Renal cortex interstitium (tissue), 11 donors: ENCODE measurements around the gene GALNT3. TPM values are rescaled to one million over a fixed set of nuclear protein-coding genes. Genes with fewer than 3 reads are reported as not detected.

Experiments
- DNase-seq, 11 donors: peaks; one replicate each; pipeline ENCODE4 v3.0.0-alpha.2; 2013; ENCODE audit warnings: low read depth in 9 of 11, low spot score in 4 of 11; ENCODE audit errors: extremely low read depth in 1 of 11
- polyA plus RNA-seq, 3 donors: library from polyadenylated mRNA; unstranded; fragments of 120-200 nt; gene quantifications; one replicate each; pipeline ENCODE4 v1.2.1, GENCODE V29; 2013; ENCODE audit not compliant: insufficient read length in 3 of 3

GALNT3 gene
- polyA plus RNA-seq, 3 donors, result 10.6 to 20.7 (median 14.4) TPM

- DNase-seq, result no peak
Observed at GRCh38 chr2:165810418-165810817, 16.4 kb upstream of the GALNT3 start.

DNA sequence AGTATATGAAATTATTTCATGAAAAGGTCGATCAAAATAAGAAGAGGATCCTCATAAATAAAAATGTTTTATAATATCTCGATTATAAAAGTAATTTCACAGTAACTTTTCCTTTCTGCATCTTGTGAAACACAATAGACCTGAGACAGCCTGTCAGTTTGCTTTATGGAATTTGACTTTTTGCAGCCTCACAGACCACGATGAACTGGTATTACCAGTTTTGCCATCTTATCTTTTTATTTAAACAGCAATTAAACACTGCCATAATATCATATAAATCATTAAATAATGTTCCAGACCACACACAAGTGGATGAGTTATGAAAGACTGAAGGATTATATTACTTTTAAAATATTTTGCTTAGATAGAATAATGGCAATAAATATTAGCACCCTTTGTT is 10.7 kb upstream of the GALNT3 start:
- no peak for DNase-seq

GRCh38 chr2:165803123-165803760 is 9.2 kb upstream of the GALNT3 start:
- no peak for DNase-seq

- DNase-seq, result no peak
Observed at GRCh38 chr2:165801176-165801575, 7.1 kb upstream of the GALNT3 start.

DNA sequence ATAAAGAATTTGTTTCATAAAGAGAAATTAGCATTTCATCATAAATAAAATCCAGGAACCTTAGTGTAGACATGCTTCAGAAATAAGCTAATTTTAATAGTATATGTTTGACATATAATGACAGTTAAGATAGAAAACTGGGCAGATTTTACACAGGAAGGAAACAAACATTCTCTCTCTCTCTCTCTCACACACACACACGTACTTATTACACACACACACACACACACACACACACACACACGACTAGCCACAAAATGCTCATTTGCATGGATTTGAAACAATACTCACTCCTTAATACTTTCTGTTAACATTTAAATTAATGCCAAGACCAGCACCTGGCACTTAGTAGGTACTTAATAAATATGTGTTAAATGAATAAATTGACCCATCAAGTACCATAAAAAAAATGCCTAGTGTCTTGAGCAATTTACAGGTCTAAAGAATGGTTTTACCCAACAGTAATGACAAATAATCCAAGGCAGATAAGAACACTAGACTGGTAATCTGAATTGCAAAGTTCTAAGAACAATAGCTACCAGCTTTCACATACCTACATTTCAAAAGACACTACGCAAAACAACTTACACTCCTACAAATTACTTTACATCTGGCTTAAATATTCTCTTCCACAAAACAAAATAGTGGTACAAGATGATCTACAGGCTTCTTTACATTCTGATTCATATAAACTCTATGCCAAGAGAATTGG is 2.9 kb upstream of the GALNT3 start:
- DNase-seq, result no peak

DNA sequence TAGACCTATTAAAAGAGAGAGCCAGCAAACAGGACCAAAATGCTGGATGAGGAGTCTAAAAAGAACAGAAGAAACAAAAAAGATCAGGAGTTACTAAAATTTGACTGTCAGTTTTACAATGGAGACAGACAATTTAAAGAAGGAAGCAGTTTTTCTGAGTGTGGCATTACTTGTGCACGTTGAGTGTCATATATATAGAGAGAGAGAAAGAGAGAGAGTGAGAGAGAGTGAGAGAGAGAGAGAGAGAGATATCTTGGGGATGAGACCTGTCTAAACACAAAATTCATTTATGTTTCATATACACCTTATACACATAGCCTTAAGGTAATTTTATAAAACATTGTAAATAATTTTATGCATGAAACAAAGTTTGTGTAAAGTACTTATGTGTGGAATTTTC is 2.1 kb upstream of the GALNT3 start:
- DNase-seq, result no peak

GRCh38 chr2:165795011-165795410 is 964 bp upstream of the GALNT3 start:
- no peak for DNase-seq

- peak in 4 of 11 donors; percentile 5 to 18 (median 12) for DNase-seq
Observed at GRCh38 chr2:165794536-165794928, 485 bp upstream of the GALNT3 start.

DNA sequence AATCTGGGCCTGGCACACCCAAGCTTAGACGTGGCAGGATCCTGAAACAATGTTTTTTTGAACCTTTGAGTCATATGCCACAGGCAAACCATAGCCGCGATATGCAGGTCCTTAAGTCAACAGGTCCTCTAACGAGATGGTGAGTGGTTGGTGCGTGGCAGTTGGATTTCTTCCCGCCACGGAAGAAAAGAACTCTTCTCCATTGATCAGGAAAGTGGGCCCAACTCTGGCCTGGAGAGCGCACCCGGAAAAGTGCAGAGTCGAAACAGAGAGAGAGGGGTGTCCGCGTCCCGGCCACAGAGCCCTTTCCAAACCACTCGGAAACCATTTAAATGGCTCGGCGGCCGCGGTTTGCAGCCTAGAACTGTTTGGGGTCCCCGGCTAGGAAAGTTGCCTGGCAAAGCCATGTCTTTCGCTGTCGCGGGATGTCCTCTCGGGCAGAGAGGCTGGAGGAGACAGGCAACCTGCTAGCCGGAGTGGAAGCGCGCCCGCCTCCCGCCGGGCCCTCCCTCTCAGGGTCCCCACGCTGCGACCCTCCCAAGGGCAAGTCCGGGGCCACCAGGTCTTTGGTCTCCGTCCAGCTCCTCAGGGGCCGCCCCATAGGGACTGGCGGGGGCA is 777 bp downstream of the GALNT3 start:
- peak in 5 of 11 donors; percentile 2 to 14 (median 9) for DNase-seq

GRCh38 chr2:165792104-165792454 is 2.0 kb downstream of the GALNT3 start:
- DNase-seq, result no peak

DNA sequence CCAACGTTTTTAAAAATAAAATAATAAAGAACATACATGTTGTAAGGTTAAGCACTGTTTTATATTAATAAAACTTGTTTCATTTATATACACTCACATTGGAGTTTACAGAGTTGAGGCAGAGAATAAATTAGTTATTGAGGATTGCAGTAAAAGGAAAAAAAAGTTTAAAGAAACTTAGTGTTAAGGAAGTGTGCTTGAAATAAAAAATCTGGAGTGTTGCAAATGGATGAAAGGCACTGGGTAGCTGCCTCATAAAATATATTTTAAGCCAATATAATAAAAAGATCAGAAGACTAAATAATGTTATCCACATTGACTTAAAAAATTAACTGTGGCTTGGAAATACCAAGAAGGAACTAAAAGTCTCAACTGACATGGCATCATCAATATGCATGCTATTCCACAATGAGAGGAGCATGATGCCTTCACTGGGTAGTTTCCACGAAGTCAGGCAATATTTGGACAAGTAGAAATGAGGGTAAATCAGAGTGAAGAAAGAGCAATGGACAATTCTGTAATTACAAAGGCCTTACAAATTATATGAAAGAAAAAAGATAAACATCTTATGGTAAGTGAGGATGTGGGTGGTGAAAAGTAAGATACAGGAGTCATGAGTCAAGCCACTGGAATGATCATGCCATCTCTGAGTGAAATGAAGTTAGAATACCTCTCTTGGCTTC is 2.5 kb downstream of the GALNT3 start:
- no peak for DNase-seq

DNA sequence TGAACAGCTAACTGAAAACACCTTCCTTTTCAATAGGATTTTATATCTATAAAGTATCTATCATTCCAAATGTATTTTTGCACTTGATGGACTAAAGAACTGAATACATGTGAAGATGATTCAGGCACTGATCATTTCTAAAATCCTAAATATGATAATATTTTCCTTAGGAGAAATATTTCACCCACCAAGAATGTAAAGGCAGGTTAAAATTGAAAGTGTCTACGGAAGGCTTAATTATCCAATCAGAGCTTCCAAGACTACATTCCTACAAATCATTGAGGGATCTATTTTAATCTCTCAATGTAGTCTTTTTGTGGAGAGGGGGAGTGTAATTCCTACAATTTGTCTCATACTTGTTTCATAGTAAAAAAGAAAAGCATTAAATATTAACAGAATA is 3.6 kb downstream of the GALNT3 start:
- no peak for DNase-seq

GRCh38 chr2:165787334-165787733 is 6.7 kb downstream of the GALNT3 start:
- DNase-seq, result no peak

GRCh38 chr2:165779706-165780105 is 14.3 kb downstream of the GALNT3 start:
- no peak for DNase-seq

GRCh38 chr2:165778653-165779451 is 15.2 kb downstream of the GALNT3 start:
- no peak for DNase-seq

DNA sequence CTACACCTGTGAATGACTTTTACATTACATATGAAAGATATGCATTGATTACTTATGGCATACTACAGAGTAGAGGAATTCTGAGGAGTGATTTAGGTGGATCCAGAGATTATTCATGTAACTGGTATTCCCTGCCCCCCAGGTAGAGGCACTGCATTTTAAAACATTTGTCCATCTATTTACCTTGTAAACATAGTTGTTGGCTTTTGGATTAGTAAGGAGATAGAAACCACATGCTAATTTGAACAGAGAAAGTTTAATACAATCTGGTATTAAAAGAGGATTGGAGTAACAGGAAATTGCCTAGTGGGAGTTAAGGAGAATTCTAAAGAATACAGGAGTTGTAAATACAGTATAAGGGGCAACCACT is 15.9 kb downstream of the GALNT3 start:
- DNase-seq, result no peak

DNA sequence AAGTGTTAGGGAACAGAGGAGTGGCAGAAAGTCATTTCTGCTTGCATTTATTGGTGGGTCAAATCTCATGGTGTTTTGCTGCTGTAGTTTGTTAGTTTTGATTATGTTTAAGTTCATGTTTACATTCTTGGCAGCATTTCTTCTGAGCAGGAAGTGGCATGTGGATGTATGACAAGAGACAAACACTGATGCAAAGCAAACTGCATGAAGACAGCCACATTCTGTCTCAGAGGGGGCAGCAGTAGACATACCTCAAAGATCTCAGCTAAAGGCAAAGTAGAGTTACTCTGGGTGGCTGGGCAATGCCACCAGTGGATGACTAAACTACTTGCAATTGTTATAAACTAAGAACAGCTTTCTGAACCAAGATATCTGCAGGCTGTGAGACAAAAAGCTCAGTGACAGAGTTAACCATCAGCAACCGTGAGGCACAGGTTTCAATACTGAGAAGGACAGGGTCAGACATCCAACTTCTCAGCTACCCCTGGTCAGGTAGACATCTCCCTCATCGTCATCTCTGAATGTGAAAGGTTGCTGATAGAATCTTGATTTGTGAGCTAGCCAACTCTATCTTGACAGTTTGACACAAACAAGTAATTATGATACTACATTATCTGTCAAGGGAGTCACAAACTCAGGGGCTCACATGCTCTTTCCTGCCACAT is 16.4 kb downstream of the GALNT3 start:
- no peak for DNase-seq

DNA sequence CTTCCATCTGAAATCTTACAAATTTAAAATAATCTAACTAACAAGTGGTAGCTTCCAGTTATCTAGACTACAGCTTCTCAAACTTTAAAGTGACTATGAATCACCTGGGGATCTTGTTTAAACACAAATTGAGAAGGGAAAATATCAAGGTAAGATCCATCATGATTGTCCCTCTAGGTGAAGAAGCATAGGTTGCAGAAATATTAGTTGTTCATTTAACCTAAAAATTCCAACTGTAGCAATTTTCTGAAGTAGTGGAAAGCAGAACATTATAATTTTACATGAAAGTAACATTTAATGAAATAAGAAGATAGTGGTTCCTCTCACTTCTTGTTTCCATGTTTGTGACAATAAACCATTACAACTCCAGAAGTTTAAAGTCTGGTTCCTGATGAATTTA is 17.3 kb downstream of the GALNT3 start:
- no peak for DNase-seq

- DNase-seq, result no peak
Observed at GRCh38 chr2:165776013-165776412, 18.0 kb downstream of the GALNT3 start.
